Measurements from ENCODE around the gene CENPP. TPM values are rescaled to one million over a fixed set of nuclear protein-coding genes. Genes with fewer than 3 reads are reported as not detected.

The CENPP gene
- total RNA-seq, 1 donor = 5.4 TPM

DNA sequence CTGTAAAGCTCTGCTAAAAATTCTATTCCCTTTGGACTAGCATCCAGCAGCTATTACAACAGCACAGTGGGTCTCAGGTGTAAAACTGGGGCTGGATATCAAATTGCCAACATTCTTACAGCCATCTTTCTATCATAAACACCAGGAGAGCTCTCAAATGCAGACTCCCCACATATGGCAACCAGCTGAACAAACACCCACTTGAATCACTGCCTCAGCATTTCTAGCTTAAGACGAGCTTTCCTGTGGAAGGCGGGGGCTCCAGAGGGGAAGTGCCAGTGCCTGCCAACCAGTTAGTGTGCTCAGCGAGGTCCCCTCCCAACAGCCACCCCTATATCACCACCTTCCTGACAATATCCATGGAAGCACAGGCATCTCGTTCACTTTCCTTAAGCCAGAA lies 282.0 kb downstream of the CENPP start:
- H2AFZ ChIP-seq (ENCODE audit: low read length) = no peak overlapping the region
- H3K4me3 ChIP-seq (ENCODE audit: insufficient read depth, low read length) = peak overlapping the region; percentile 4
- H3K79me2 ChIP-seq (ENCODE audit: insufficient read depth, low read length) = no peaks in the 10 kb centered on the region
- no peaks in the 10 kb centered on the region for H3K27me3 ChIP-seq (ENCODE audit: insufficient read depth, low read length)
- H3K4me1 ChIP-seq (ENCODE audit: insufficient read depth, low read length) = peaks cover 24% of the 10 kb centered on the region
- H4K20me1 ChIP-seq (ENCODE audit: insufficient read depth, low read length) = no peaks in the 10 kb centered on the region
- peak overlapping the region; percentile 68 for H3K4me2 ChIP-seq (ENCODE audit: insufficient read depth, low read length)
- TF ChIP-seq, protein P1, sequence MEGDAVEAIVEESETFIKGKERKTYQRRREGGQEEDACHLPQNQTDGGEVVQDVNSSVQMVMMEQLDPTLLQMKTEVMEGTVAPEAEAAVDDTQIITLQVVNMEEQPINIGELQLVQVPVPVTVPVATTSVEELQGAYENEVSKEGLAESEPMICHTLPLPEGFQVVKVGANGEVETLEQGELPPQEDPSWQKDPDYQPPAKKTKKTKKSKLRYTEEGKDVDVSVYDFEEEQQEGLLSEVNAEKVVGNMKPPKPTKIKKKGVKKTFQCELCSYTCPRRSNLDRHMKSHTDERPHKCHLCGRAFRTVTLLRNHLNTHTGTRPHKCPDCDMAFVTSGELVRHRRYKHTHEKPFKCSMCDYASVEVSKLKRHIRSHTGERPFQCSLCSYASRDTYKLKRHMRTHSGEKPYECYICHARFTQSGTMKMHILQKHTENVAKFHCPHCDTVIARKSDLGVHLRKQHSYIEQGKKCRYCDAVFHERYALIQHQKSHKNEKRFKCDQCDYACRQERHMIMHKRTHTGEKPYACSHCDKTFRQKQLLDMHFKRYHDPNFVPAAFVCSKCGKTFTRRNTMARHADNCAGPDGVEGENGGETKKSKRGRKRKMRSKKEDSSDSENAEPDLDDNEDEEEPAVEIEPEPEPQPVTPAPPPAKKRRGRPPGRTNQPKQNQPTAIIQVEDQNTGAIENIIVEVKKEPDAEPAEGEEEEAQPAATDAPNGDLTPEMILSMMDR (IDR thresholded peaks at IDR 0.05; ENCODE audit: extremely low read depth, low read depth, low read length) = no peak
- peak overlapping the region; percentile 51 for H3K27ac ChIP-seq (ENCODE audit: low read depth, low read length)
- no peaks in the 10 kb centered on the region for H3K9me3 ChIP-seq (ENCODE audit: low read depth, low read length)
- peak; percentile 94 for DNase-seq (ENCODE audit: insufficient read length, low spot score, missing footprints)
- H3K36me3 ChIP-seq (ENCODE audit: insufficient read depth, low read length) = peaks cover 14% of the 10 kb centered on the region

DNA sequence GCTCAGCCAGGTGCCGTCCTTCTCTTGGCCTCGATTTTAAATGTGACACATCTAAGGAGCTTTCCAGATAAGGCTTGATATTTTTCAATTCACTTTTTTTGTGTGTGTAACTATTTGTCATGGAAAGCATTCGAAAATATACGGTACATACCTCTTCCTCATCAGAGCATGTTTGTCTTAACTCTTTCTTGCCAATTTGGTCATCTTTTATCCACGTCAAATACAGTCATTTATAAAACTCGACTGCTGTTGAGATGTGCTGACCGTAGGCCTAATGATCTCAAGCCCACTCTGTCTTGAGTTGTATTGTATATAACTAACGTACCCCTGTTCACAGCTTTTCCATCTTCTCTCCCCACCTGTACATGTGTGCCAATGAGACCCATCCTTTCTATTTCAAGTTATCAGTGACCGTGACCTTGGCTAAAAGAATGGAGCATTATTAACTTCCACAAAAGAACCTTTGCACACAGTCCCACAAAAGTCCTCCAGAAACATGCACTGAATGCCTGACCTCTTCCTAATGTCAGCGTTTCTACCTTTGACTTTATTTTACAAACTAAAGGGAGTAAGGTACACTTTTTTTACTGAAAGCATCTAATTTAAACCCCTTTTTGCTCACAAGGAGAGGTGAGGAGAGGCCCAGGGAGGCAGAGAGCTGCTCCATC lies 282.6 kb downstream of the CENPP start:
- no peaks in the 10 kb centered on the region for H3K79me2 ChIP-seq (ENCODE audit: insufficient read depth, low read length)
- no peak overlapping the region for H2AFZ ChIP-seq (ENCODE audit: low read length)
- peaks cover 24% of the 10 kb centered on the region for H3K4me1 ChIP-seq (ENCODE audit: insufficient read depth, low read length)
- peak; percentile 68 for DNase-seq (ENCODE audit: insufficient read length, low spot score, missing footprints)
- peak overlapping the region; percentile 4 for H3K4me3 ChIP-seq (ENCODE audit: insufficient read depth, low read length)
- peak overlapping the region; percentile 68 for H3K4me2 ChIP-seq (ENCODE audit: insufficient read depth, low read length)
- H4K20me1 ChIP-seq (ENCODE audit: insufficient read depth, low read length) = no peaks in the 10 kb centered on the region
- H3K27ac ChIP-seq (ENCODE audit: low read depth, low read length) = peak overlapping the region; percentile 51
- no peaks in the 10 kb centered on the region for H3K27me3 ChIP-seq (ENCODE audit: insufficient read depth, low read length)
- TF ChIP-seq, protein P1 (IDR thresholded peaks at IDR 0.05; ENCODE audit: extremely low read depth, low read depth, low read length) = no peak
- peaks cover 20% of the 10 kb centered on the region for H3K36me3 ChIP-seq (ENCODE audit: insufficient read depth, low read length)
- H3K9me3 ChIP-seq (ENCODE audit: low read depth, low read length) = no peaks in the 10 kb centered on the region

DNA sequence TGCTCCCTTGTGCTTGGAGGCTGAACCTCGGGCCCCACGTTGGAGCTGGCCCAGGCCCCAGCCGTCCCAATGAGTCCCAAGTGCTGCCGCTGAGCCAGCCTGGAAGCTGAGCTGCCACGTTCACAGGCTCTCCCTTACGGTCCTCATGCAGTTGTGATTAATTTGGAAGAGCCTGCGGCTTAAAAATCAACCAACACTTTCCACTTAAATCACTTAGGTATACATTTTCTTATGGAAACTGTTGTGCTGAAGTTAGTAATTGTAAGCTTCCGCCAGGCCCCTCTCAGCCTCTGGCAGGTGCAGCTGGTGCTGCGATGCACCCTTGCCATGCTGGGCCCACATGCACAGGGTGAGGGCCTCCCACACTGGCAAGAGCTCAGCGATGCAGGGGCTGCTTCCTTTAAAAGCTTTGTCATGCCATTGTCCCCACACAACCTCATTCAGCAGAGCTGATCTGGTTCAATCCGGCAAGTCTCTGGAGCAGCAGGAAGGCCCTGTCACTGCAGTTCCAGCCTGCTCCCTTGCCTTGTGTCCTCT lies 283.2 kb downstream of the CENPP start:
- Histone ChIP-seq H3K79me2 (ENCODE audit: insufficient read depth, low read length) (no peaks in the 10 kb centered on the region), H3K36me3 (ENCODE audit: insufficient read depth, low read length) (peaks cover 23% of the 10 kb centered on the region), H3K4me3 (ENCODE audit: insufficient read depth, low read length) (no peak overlapping the region), H4K20me1 (ENCODE audit: insufficient read depth, low read length) (no peaks in the 10 kb centered on the region), H3K9me3 (ENCODE audit: low read depth, low read length) (no peaks in the 10 kb centered on the region), H2AFZ (ENCODE audit: low read length) (no peak overlapping the region), H3K27me3 (ENCODE audit: insufficient read depth, low read length) (no peaks in the 10 kb centered on the region), H3K4me2 (ENCODE audit: insufficient read depth, low read length) (no peak overlapping the region), H3K4me1 (ENCODE audit: insufficient read depth, low read length) (peaks cover 24% of the 10 kb centered on the region), H3K27ac (ENCODE audit: low read depth, low read length) (peak overlapping the region; percentile 51)
- no peak for DNase-seq (ENCODE audit: insufficient read length, low spot score, missing footprints)
- TF ChIP-seq, protein P1 (IDR thresholded peaks at IDR 0.05; ENCODE audit: extremely low read depth, low read depth, low read length) = no peak

Data from osteoblast (primary cell).